ENCODE measurements around the gene KDM4C. TPM values are rescaled to one million over a fixed set of nuclear protein-coding genes. Genes with fewer than 3 reads are reported as not detected.

KDM4C gene
- total and polyA plus RNA-seq, 5 donors from 2014 or later: 27.9 to 99.0 (median 32.0) TPM

GRCh38 chr9:6842584-6842947, 84.8 kb downstream of the KDM4C start:
- peaks cover 10 to 35% (median 15%) of the 10 kb centered on the region in 4 donors for H3K4me1 Mint-ChIP-seq

GRCh38 chr9:6843742-6844141, 86.0 kb downstream of the KDM4C start:
- Histone ChIP-seq H3K36me3 (ENCODE audit: control insufficient read depth, insufficient read depth, low read length) (peaks cover 3% of the 10 kb centered on the region), H3K27me3 (ENCODE audit: control insufficient read depth, insufficient read depth, low read length) (no peaks in the 10 kb centered on the region), H3K4me3 (ENCODE audit: low read depth, low read length) (no peak overlapping the region), H3K27ac (ENCODE audit: insufficient read depth, low read length, poor library complexity, severe bottlenecking) (no peak overlapping the region), H3K9me3 (ENCODE audit: control insufficient read depth in 2 of 2, low read length in 2 of 2) (no peaks in the 10 kb centered on the region), H3K4me1 (ENCODE audit: control insufficient read depth, insufficient read depth, low read length, poor library complexity, severe bottlenecking) (no peaks in the 10 kb centered on the region)
- DNase-seq: no peak
- Mint-ChIP-seq H3K9me3 (peaks cover 0 to 2% (median 0%) of the 10 kb centered on the region in 7 donors), H3K27me3 (no peaks in the 10 kb centered on the region), H3K27ac (no peak overlapping the region), H3K36me3 (peaks cover 24% of the 10 kb centered on the region), H3K4me1 (peaks cover 8 to 35% (median 15%) of the 10 kb centered on the region in 4 donors), H3K4me3 (no peak overlapping the region)
- no peak for ATAC-seq (ENCODE audit: low read depth in 2 of 2)

More at GRCh38 chr9:6842584-6842947, 84.8 kb downstream of the KDM4C start:
- peaks cover 0 to 2% (median 0%) of the 10 kb centered on the region in 7 donors for H3K9me3 Mint-ChIP-seq
- no peaks in the 10 kb centered on the region for H3K4me1 ChIP-seq (ENCODE audit: control insufficient read depth, insufficient read depth, low read length, poor library complexity, severe bottlenecking)
- H3K27me3 Mint-ChIP-seq: no peaks in the 10 kb centered on the region
- H3K27me3 ChIP-seq (ENCODE audit: control insufficient read depth, insufficient read depth, low read length): no peaks in the 10 kb centered on the region
- H3K27ac ChIP-seq (ENCODE audit: insufficient read depth, low read length, poor library complexity, severe bottlenecking): no peak overlapping the region
- peaks cover 3% of the 10 kb centered on the region for H3K36me3 ChIP-seq (ENCODE audit: control insufficient read depth, insufficient read depth, low read length)
- H3K27ac Mint-ChIP-seq: peak overlapping the region in 2 of 3 donors; percentile 32 to 87
- no peak overlapping the region for H3K4me3 ChIP-seq (ENCODE audit: low read depth, low read length)
- H3K4me3 Mint-ChIP-seq: no peak overlapping the region
- DNase-seq: no peak
- no peak for ATAC-seq (ENCODE audit: low read depth in 2 of 2)
- H3K9me3 ChIP-seq (ENCODE audit: control insufficient read depth in 2 of 2, low read length in 2 of 2): no peaks in the 10 kb centered on the region
- peaks cover 22% of the 10 kb centered on the region for H3K36me3 Mint-ChIP-seq

- DNase-seq (no peak), ATAC-seq (ENCODE audit: low read depth in 2 of 2) (no peak)
- no peaks in the 10 kb centered on the region for H3K4me1 ChIP-seq (ENCODE audit: control insufficient read depth, insufficient read depth, low read length, poor library complexity, severe bottlenecking)
- Mint-ChIP-seq H3K36me3 (peaks cover 27% of the 10 kb centered on the region), H3K4me3 (no peak overlapping the region), H3K27ac (no peak overlapping the region), H3K4me1 (peaks cover 8 to 35% (median 15%) of the 10 kb centered on the region in 4 donors), H3K9me3 (peaks cover 0 to 2% (median 0%) of the 10 kb centered on the region in 7 donors), H3K27me3 (no peaks in the 10 kb centered on the region)
- no peaks in the 10 kb centered on the region for H3K9me3 ChIP-seq (ENCODE audit: control insufficient read depth in 2 of 2, low read length in 2 of 2)
- no peak overlapping the region for H3K27ac ChIP-seq (ENCODE audit: insufficient read depth, low read length, poor library complexity, severe bottlenecking)
- no peak overlapping the region for H3K4me3 ChIP-seq (ENCODE audit: low read depth, low read length)
- peaks cover 4% of the 10 kb centered on the region for H3K36me3 ChIP-seq (ENCODE audit: control insufficient read depth, insufficient read depth, low read length)
- no peaks in the 10 kb centered on the region for H3K27me3 ChIP-seq (ENCODE audit: control insufficient read depth, insufficient read depth, low read length)
These were observed 86.5 kb downstream of the KDM4C start for GRCh38 chr9:6844267-6844666.

- peak overlapping the region in 2 of 3 donors; percentile 26 to 67 for H3K27ac Mint-ChIP-seq
- DNase-seq: no peak
- no peaks in the 10 kb centered on the region for H3K4me1 ChIP-seq (ENCODE audit: control insufficient read depth, insufficient read depth, low read length, poor library complexity, severe bottlenecking)
- no peak for ATAC-seq (ENCODE audit: low read depth in 2 of 2)
- H3K4me3 ChIP-seq (ENCODE audit: low read depth, low read length): no peak overlapping the region
- no peak overlapping the region for H3K4me3 Mint-ChIP-seq
- H3K27me3 ChIP-seq (ENCODE audit: control insufficient read depth, insufficient read depth, low read length): no peaks in the 10 kb centered on the region
- no peaks in the 10 kb centered on the region for H3K9me3 ChIP-seq (ENCODE audit: control insufficient read depth in 2 of 2, low read length in 2 of 2)
- H3K4me1 Mint-ChIP-seq: peaks cover 8 to 35% (median 17%) of the 10 kb centered on the region in 4 donors
- H3K9me3 Mint-ChIP-seq: peaks cover 0 to 2% (median 0%) of the 10 kb centered on the region in 7 donors
- H3K36me3 Mint-ChIP-seq: peaks cover 35% of the 10 kb centered on the region
- no peaks in the 10 kb centered on the region for H3K27me3 Mint-ChIP-seq
- H3K36me3 ChIP-seq (ENCODE audit: control insufficient read depth, insufficient read depth, low read length): peaks cover 11% of the 10 kb centered on the region
- H3K27ac ChIP-seq (ENCODE audit: insufficient read depth, low read length, poor library complexity, severe bottlenecking): no peak overlapping the region
These were observed 87.5 kb downstream of the KDM4C start for GRCh38 chr9:6845128-6845826.

- no peak for ATAC-seq (ENCODE audit: low read depth in 2 of 2)
- peaks cover 8 to 31% (median 13%) of the 10 kb centered on the region in 4 donors for H3K4me1 Mint-ChIP-seq
These were observed 88.1 kb downstream of the KDM4C start for GRCh38 chr9:6845880-6846279.

GRCh38 chr9:6852243-6852963, 94.6 kb downstream of the KDM4C start:
- H3K27ac ChIP-seq (ENCODE audit: insufficient read depth, low read length, poor library complexity, severe bottlenecking): no peak overlapping the region
- H3K27me3 ChIP-seq (ENCODE audit: control insufficient read depth, insufficient read depth, low read length): no peaks in the 10 kb centered on the region
- H3K4me1 Mint-ChIP-seq: peaks cover 5 to 10% (median 9%) of the 10 kb centered on the region in 4 donors
- peaks cover 45% of the 10 kb centered on the region for H3K36me3 Mint-ChIP-seq
- H3K4me1 ChIP-seq (ENCODE audit: control insufficient read depth, insufficient read depth, low read length, poor library complexity, severe bottlenecking): no peaks in the 10 kb centered on the region
- ATAC-seq (ENCODE audit: low read depth in 2 of 2) (no peak), DNase-seq (no peak)
- H3K27me3 Mint-ChIP-seq: no peaks in the 10 kb centered on the region
- no peaks in the 10 kb centered on the region for H3K9me3 ChIP-seq (ENCODE audit: control insufficient read depth in 2 of 2, low read length in 2 of 2)
- H3K9me3 Mint-ChIP-seq: no peaks in the 10 kb centered on the region
- no peak overlapping the region for H3K4me3 ChIP-seq (ENCODE audit: low read depth, low read length)
- peaks cover 39% of the 10 kb centered on the region for H3K36me3 ChIP-seq (ENCODE audit: control insufficient read depth, insufficient read depth, low read length)
- H3K27ac Mint-ChIP-seq: no peak overlapping the region
- no peak overlapping the region for H3K4me3 Mint-ChIP-seq

More at GRCh38 chr9:6845880-6846279, 88.1 kb downstream of the KDM4C start:
- no peak overlapping the region for H3K4me3 Mint-ChIP-seq
- H3K36me3 Mint-ChIP-seq: peaks cover 32% of the 10 kb centered on the region
- H3K4me1 ChIP-seq (ENCODE audit: control insufficient read depth, insufficient read depth, low read length, poor library complexity, severe bottlenecking): no peaks in the 10 kb centered on the region
- DNase-seq: no peak
- peaks cover 0 to 2% (median 0%) of the 10 kb centered on the region in 7 donors for H3K9me3 Mint-ChIP-seq
- no peaks in the 10 kb centered on the region for H3K9me3 ChIP-seq (ENCODE audit: control insufficient read depth in 2 of 2, low read length in 2 of 2)
- peaks cover 15% of the 10 kb centered on the region for H3K36me3 ChIP-seq (ENCODE audit: control insufficient read depth, insufficient read depth, low read length)
- no peak overlapping the region for H3K27ac ChIP-seq (ENCODE audit: insufficient read depth, low read length, poor library complexity, severe bottlenecking)
- no peaks in the 10 kb centered on the region for H3K27me3 ChIP-seq (ENCODE audit: control insufficient read depth, insufficient read depth, low read length)
- no peak overlapping the region for H3K4me3 ChIP-seq (ENCODE audit: low read depth, low read length)
- H3K27me3 Mint-ChIP-seq: no peaks in the 10 kb centered on the region
- H3K27ac Mint-ChIP-seq: peak overlapping the region in 2 of 3 donors; percentile 26 to 67

- H3K36me3 Mint-ChIP-seq: peaks cover 42% of the 10 kb centered on the region
- Histone ChIP-seq H3K4me3 (ENCODE audit: low read depth, low read length) (no peak overlapping the region), H3K9me3 (ENCODE audit: control insufficient read depth in 2 of 2, low read length in 2 of 2) (no peaks in the 10 kb centered on the region), H3K27ac (ENCODE audit: insufficient read depth, low read length, poor library complexity, severe bottlenecking) (no peak overlapping the region), H3K27me3 (ENCODE audit: control insufficient read depth, insufficient read depth, low read length) (no peaks in the 10 kb centered on the region), H3K4me1 (ENCODE audit: control insufficient read depth, insufficient read depth, low read length, poor library complexity, severe bottlenecking) (no peaks in the 10 kb centered on the region), H3K36me3 (ENCODE audit: control insufficient read depth, insufficient read depth, low read length) (peaks cover 28% of the 10 kb centered on the region)
- ATAC-seq (ENCODE audit: low read depth in 2 of 2) (no peak), DNase-seq (no peak)
- no peak overlapping the region for H3K27ac Mint-ChIP-seq
- H3K4me1 Mint-ChIP-seq: peaks cover 5 to 15% (median 11%) of the 10 kb centered on the region in 4 donors
- no peak overlapping the region for H3K4me3 Mint-ChIP-seq
- no peaks in the 10 kb centered on the region for H3K27me3 Mint-ChIP-seq
- H3K9me3 Mint-ChIP-seq: no peaks in the 10 kb centered on the region
These were observed 98.1 kb downstream of the KDM4C start for GRCh38 chr9:6855860-6856259.

Data from CD4-positive, CD25-positive, alpha-beta regulatory T cell (primary cell).